OCI-LY7 (cell line): Measurements from ENCODE around the gene HEY2. TPM values are rescaled to one million over a fixed set of nuclear protein-coding genes. Genes with fewer than 3 reads are reported as not detected.

Source experiments
- BruUV-seq: library from RNA; stranded (reverse); fragments of 400-500 nt; replicated peaks from 2 replicates; lab custom pipeline; 2021; lab: Mats Ljungman, UMichigan
- CTCF ChIA-PET: fragments of 300-600 bp; sonication (Branson Sonifier 250); formaldehyde crosslinking; loops from one replicate; lab custom pipeline; 2022; ENCODE audit warnings: antibody characterized with exemption; ENCODE audit not compliant: unreplicated experiment; lab: Charles Lee
- POLR2A ChIA-PET: fragments of 300-600 bp; sonication (Branson Sonifier 250); formaldehyde crosslinking; loops from one replicate; lab custom pipeline; 2022; ENCODE audit warnings: antibody characterized with exemption; lab: Charles Lee
- DNase-seq: peaks from one replicate; pipeline ENCODE4 v3.0.0-alpha.2; 2015; ENCODE audit warnings: low spot score
- H2AFZ ChIP-seq: fragments of 200-600 bp; sonication (generic), shearing (Covaris generic); 2 replicates; pipeline ENCODE4 v1.6.1; 2014; ENCODE audit warnings: mild to moderate bottlenecking, antibody characterized with exemption, low read length, moderate library complexity
- H3K27ac ChIP-seq: fragments of 200-600 bp; sonication (generic); 2 replicates; pipeline ENCODE4 v1.5.1; 2014; ENCODE audit warnings: mixed run types, low read depth, mild to moderate bottlenecking, moderate library complexity, low read length, inconsistent platforms; ENCODE audit not compliant: poor library complexity, severe bottlenecking
- H3K36me3 ChIP-seq: fragments of 200-600 bp; sonication (generic); 2 replicates; pipeline ENCODE4 v1.6.1; 2014; ENCODE audit warnings: mild to moderate bottlenecking, antibody characterized with exemption, low read length, moderate library complexity, mixed read lengths; ENCODE audit not compliant: insufficient read depth
- H3K4me1 ChIP-seq: fragments of 200-600 bp; sonication (generic); 2 replicates; pipeline ENCODE4 v1.5.1; 2014; ENCODE audit warnings: mild to moderate bottlenecking, low read length; ENCODE audit not compliant: insufficient read depth, poor library complexity, severe bottlenecking
- H3K4me2 ChIP-seq: fragments of 200-600 bp; sonication (generic); 2 replicates; pipeline ENCODE4 v1.6.1; 2014; ENCODE audit warnings: mild to moderate bottlenecking, low read length
- H3K4me3 ChIP-seq: fragments of 200-600 bp; sonication (generic); 2 replicates; pipeline ENCODE4 v1.5.1; 2014; ENCODE audit warnings: mild to moderate bottlenecking, low read depth, low read length; ENCODE audit not compliant: poor library complexity, severe bottlenecking
- H3K79me2 ChIP-seq: fragments of 200-600 bp; sonication (generic); 2 replicates; pipeline ENCODE4 v1.6.1; 2016; ENCODE audit warnings: low read depth, mild to moderate bottlenecking, low read length, moderate library complexity, mixed read lengths; ENCODE audit not compliant: insufficient read depth
- H3K9me2 ChIP-seq: fragments of 200-600 bp; sonication (generic); 2 replicates; pipeline ENCODE4 v1.6.1; 2016; ENCODE audit warnings: mild to moderate bottlenecking, low read length, mixed read lengths; ENCODE audit not compliant: insufficient read depth
- H3K9me3 ChIP-seq: fragments of 200-600 bp; sonication (generic); 2 replicates; pipeline ENCODE4 v1.6.1; 2014; ENCODE audit warnings: mild to moderate bottlenecking, mixed run types, low read length, mixed read lengths
- H4K20me1 ChIP-seq: fragments of 200-600 bp; sonication (generic); 2 replicates; pipeline ENCODE4 v1.6.1; 2014; ENCODE audit warnings: mild to moderate bottlenecking, antibody characterized with exemption, low read length, moderate library complexity, mixed read lengths; ENCODE audit not compliant: insufficient read depth
- EZH2phosphoT487 ChIP-seq: fragments of 200-600 bp; sonication (generic); IDR thresholded peaks from 2 replicates; pipeline ENCODE4 v1.6.1; 2018; ENCODE audit warnings: low read depth, borderline replicate concordance, mild to moderate bottlenecking, mixed run types, antibody characterized with exemption, low read length, moderate library complexity, mixed read lengths
- intact Hi-C: fragments of 100-400 bp; cut with micrococcal nuclease; formaldehyde crosslinking; loops from one replicate; pipeline ENCODE4 v1.10.0; 2022; ENCODE audit not compliant: unreplicated experiment
- total RNA-seq, 2 experiments: library from RNA; depleted of rRNA in 1 of 2; stranded (reverse); fragments of >200 nt in 1 of 2; shearing (Covaris generic) in 1 of 2; gene quantifications; 2 replicates each; pipeline ENCODE4 v1.2.3, GENCODE V29; 2014 to 2022
- TF ChIP-seq, protein P1 (sequence below): fragments of 200-600 bp; sonication (generic); conservative IDR thresholded peaks from 2 replicates; pipeline ENCODE4 v1.5.1; 2014; ENCODE audit warnings: mild to moderate bottlenecking, antibody characterized with exemption, low read length, moderate library complexity, mixed read lengths

HEY2 gene
- total RNA-seq, 2 experiments from 2014 or later = 0.32 to 1.3 TPM

DNA sequence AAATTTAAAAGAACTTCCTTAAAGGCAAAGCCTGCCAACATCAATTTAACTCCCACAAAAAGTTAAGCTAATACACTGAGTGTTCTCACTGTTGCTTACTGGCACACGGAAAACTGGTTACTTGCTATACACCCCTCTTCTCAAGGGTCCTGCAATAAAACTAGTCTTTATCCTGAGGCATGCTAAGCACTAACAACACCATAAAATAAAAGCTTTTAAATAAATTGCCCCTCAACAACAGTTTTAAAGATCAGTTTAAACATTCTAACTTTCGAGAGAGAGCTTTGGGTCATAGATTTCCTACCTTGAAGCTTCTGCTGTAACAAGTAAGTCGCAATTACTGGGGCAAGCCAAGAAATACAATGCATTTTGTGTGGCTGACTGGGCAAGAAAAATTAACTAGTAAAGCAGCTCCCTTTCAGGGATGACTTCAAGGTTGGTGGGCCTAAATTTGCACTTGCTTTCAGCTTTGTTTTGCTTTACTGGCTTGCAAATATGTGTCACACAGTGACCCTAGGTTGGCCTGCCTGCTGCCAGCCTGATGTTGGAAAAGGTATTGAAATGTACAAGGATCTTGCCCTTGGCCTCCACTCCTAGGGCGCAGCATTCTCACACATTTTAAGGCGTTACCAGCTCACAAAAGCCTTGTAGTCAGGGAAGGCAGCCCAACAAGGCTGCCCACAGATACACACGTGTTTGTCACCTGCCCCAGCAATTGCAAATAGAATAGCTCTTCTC, 4.0 kb upstream of the HEY2 start:
- POLR2A ChIA-PET = interaction anchor here (0.6 to 2.6 kb wide), 7 partner anchors 8 to 415 kb away, joined by 3 to 10 read pairs (median 3); no protein-coding TSS in a partner anchor
- no peak overlapping the region for H3K4me2 ChIP-seq
- no peaks in the 10 kb centered on the region for H3K79me2 ChIP-seq

DNA sequence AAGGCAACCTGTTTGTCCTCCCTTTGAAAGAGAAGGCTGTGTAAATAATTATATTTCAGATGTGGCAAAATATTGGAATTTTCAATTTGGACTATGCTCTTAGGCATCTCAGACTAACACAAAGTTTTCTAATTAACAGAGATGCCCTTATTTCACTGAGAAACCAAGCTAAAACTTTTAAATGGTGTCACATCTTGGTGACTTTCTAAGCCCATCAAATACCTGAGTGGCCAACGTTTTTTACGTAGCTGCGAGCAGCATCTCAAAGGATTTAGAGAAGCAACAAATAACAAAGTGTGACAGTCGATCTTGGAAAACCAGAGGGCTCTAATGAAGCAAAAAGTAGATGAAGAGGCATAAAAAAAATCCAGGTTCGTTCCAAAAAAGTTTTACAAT, 3.4 kb upstream of the HEY2 start:
- H2AFZ ChIP-seq = no peak overlapping the region
- no peaks in the 10 kb centered on the region for H4K20me1 ChIP-seq
- ChIA-PET POLR2A (interaction anchor here (0.5 to 2.6 kb wide), 7 partner anchors 15 to 214 kb away, joined by 3 to 10 read pairs (median 3); no protein-coding TSS in a partner anchor), CTCF (no interaction called here)
- TF ChIP-seq, protein P1, sequence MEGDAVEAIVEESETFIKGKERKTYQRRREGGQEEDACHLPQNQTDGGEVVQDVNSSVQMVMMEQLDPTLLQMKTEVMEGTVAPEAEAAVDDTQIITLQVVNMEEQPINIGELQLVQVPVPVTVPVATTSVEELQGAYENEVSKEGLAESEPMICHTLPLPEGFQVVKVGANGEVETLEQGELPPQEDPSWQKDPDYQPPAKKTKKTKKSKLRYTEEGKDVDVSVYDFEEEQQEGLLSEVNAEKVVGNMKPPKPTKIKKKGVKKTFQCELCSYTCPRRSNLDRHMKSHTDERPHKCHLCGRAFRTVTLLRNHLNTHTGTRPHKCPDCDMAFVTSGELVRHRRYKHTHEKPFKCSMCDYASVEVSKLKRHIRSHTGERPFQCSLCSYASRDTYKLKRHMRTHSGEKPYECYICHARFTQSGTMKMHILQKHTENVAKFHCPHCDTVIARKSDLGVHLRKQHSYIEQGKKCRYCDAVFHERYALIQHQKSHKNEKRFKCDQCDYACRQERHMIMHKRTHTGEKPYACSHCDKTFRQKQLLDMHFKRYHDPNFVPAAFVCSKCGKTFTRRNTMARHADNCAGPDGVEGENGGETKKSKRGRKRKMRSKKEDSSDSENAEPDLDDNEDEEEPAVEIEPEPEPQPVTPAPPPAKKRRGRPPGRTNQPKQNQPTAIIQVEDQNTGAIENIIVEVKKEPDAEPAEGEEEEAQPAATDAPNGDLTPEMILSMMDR = no peak
- no peak for TF ChIP-seq EZH2phosphoT487
- no peak for DNase-seq
- BruUV-seq = no TSS peak
- no peaks in the 10 kb centered on the region for H3K36me3 ChIP-seq
- H3K79me2 ChIP-seq = no peaks in the 10 kb centered on the region
- no peak overlapping the region for H3K4me3 ChIP-seq
- no peak overlapping the region; the same call in 1 of the 2 replicates for H3K4me2 ChIP-seq
- no peak overlapping the region for H3K27ac ChIP-seq
- intact Hi-C loops = loop anchor here (5.0 kb wide), 1 partner anchor 149 kb away; no protein-coding TSS in a partner anchor
- no peaks in the 10 kb centered on the region for H3K9me2 ChIP-seq
- no peaks in the 10 kb centered on the region for H3K9me3 ChIP-seq
- peaks cover 39% of the 10 kb centered on the region for H3K4me1 ChIP-seq

More for the DNA sequence above, 4.0 kb upstream of the HEY2 start:
- CTCF ChIA-PET = interaction anchor here (0.5 kb wide), 1 partner anchor 33 kb away, joined by 3 read pairs; no protein-coding TSS in a partner anchor
- no peaks in the 10 kb centered on the region for H3K36me3 ChIP-seq
- no peak overlapping the region for H2AFZ ChIP-seq
- no peaks in the 10 kb centered on the region for H4K20me1 ChIP-seq
- DNase-seq = no peak
- no TSS peak for BruUV-seq
- H3K27ac ChIP-seq = no peak overlapping the region
- H3K9me2 ChIP-seq = no peaks in the 10 kb centered on the region
- peaks cover 34% of the 10 kb centered on the region for H3K4me1 ChIP-seq
- TF ChIP-seq, protein P1 = no peak
- TF ChIP-seq EZH2phosphoT487 = no peak
- no peaks in the 10 kb centered on the region for H3K9me3 ChIP-seq
- intact Hi-C loops = loop anchor here (5.0 kb wide), 1 partner anchor 148 kb away; no protein-coding TSS in a partner anchor
- H3K4me3 ChIP-seq = no peak overlapping the region
